ENCODE results near the gene CHST3.

GRCh38 chr10:71979692-71980062 is 15.5 kb downstream of the CHST3 start:
- TF ChIP-seq, protein P1, sequence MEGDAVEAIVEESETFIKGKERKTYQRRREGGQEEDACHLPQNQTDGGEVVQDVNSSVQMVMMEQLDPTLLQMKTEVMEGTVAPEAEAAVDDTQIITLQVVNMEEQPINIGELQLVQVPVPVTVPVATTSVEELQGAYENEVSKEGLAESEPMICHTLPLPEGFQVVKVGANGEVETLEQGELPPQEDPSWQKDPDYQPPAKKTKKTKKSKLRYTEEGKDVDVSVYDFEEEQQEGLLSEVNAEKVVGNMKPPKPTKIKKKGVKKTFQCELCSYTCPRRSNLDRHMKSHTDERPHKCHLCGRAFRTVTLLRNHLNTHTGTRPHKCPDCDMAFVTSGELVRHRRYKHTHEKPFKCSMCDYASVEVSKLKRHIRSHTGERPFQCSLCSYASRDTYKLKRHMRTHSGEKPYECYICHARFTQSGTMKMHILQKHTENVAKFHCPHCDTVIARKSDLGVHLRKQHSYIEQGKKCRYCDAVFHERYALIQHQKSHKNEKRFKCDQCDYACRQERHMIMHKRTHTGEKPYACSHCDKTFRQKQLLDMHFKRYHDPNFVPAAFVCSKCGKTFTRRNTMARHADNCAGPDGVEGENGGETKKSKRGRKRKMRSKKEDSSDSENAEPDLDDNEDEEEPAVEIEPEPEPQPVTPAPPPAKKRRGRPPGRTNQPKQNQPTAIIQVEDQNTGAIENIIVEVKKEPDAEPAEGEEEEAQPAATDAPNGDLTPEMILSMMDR (IDR thresholded peaks at IDR 0.05), result no peak
- no peak for TF ChIP-seq POLR2A (IDR thresholded peaks at IDR 0.05; ENCODE audit: low read length)
- TF ChIP-seq SMC3 (IDR thresholded peaks at IDR 0.05), result no peak
- no peak for TF ChIP-seq SREBF2 (IDR thresholded peaks at IDR 0.05)

Measured in A549 (cell line).